Measurements from ENCODE around the gene CHID1. TPM values are rescaled to one million over a fixed set of nuclear protein-coding genes. Genes with fewer than 3 reads are reported as not detected.

Gene CHID1
- total RNA-seq, 2 experiments from 2014 or later, result 60.4 to 75.3 TPM

DNA sequence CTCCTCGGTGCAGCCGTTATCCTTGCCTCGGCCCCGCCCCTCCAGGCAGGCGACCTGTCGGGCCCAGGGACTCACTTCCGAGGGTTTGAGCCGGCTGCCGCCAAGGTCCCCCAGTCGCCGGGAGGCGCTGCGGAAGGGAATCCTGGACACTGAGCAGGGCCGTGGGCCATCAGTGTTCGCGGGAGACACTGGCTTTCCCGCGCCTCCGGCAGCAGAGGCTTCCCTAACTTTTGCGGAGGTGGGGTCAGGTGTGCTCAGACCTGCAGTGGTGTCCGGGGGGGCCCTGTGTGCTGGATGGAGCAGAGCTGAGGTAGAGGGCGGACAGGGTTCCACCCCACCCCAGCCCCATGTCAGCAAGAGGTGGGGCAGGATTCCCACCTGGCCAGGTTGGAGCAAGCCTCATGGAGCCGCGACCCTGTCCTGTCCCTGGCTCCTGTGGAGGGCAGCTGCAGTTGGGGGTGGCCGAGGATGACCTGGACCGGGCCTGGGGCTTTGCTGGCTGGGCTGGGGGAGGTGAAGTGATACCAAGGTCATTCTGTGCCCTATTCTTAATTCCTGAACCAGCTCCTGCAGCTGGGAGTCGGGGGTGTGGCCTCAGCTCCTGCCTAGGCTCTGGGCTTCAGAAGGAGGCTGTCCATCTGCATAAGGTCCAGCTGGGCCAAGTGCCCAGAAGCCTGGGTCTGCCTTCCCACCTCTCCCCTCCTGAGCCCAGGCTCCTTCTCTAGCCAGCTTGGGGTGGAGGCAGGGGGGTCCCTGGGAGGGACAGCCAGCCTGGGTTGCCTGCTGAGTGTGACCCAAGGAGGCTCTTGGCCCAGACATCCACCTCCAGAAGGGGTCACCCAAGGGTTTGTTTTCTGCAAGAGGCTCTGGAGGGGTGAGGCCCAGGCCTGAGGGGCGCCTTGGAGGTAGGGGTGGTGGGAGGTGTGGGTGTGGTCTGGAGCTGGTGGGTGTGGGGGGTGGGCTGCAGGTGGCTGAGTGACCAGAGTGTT, 59.5 kb downstream of the CHID1 start:
- ATAC-seq (no peak), DNase-seq (no peak)
- Mint-ChIP-seq H3K9me3 (ENCODE audit: low read depth) (no peaks in the 10 kb centered on the region), H3K27ac (no peak overlapping the region), H3K4me3 (no peak overlapping the region), H3K4me1 (peaks cover 8% of the 10 kb centered on the region), H3K27me3 (no peaks in the 10 kb centered on the region), H3K36me3 (ENCODE audit: low read depth) (no peaks in the 10 kb centered on the region)
- intact Hi-C loops (cut with DNase I, micrococcal nuclease), result no loop called here
- CTCF ChIA-PET, result no interaction called here
- POLR2A ChIA-PET, result no interaction called here

DNA sequence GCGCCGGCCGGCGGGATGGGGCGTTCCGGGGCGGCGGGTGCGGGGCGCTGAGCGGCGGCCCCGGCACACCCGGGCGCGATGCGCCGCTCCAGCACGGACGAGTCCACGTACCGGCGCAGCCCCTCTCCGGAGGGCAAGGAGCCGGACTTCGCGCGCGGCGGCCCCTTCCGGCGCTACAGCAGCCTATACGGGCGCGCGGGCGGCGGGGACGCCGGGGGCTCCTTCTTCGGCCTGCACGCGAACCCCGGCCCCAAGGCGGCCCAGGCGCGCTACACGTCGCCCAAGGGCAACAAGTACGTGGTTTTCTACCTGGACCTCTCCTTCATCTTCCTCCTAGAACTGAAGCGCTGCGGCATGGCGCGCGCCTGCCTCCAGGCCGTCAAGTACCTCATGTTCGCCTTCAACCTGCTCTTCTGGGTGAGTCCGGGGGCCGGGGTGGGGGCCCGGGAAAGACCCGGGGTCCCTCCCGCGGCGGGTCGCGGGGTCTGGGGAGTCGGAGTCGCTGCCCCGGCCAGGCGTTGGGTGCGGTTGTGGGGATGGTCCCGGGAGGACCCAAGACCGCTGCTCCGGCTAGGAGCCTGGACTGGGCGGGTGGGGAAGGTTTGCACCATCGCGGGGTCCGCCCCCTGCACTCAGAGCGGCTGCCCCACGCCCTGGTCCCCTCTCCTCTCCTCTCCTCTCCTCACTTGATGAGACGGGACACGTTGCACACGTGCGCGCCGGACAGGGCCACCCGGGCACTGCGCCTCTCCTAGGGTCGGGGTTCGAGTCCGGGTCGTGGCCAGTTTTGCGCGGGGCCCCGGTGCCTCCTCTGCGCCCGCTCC, 60.4 kb downstream of the CHID1 start:
- intact Hi-C loops (cut with DNase I, micrococcal nuclease), result loop anchor here (5.0 to 10.0 kb wide), 5 partner anchors 62 to 915 kb away; partner anchors contain the start of genes BRSK2 (in 1 of the 2), CHID1 (in 1 of the 2) and CTSD (in 1 of the 2)
- POLR2A ChIA-PET, result no interaction called here
- Mint-ChIP-seq H3K27ac (no peak overlapping the region), H3K27me3 (no peaks in the 10 kb centered on the region), H3K36me3 (ENCODE audit: low read depth) (no peaks in the 10 kb centered on the region), H3K4me3 (peak overlapping the region; percentile 30), H3K4me1 (peaks cover 8% of the 10 kb centered on the region), H3K9me3 (ENCODE audit: low read depth) (no peaks in the 10 kb centered on the region)
- ATAC-seq (peak; percentile 23), DNase-seq (no peak)
- CTCF ChIA-PET, result no interaction called here

DNA sequence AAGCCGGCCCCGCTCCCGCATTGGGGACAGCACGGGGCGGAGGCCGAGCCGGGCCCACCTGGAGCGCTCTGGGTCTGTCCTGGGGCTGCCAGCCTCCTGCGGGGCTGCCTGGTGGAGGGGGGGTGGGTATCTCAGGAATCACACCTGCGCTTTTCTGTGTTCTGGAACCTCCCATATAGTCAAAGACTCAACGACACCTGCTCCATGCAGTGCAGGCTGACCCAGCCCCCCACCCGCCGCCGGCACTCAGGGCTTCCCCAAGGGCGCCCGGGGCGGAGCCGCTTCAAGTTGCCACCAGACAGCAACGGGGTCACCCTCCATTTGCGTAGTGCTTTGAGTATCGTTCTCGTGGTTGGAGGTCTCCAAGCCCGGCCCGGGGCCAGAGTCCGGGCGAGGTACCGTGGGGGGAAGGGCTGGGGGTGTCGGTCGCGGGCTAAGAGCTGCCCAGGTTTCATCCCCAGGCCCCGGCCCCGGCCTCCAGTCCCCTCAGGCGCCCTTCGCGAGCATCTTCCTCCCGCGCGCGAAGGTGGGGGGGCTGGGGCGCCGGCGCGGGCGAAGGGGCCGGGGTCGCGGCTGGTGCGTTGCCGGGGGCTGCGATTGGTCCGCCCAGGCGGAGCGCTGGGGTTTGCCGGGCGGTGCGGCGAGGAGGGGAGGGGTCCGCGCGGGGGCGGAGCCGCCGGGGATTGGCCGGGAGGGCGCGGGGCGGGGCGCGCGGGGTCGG, 61.3 kb downstream of the CHID1 start:
- ChIA-PET POLR2A (no interaction called here), CTCF (interaction anchor here (0.7 to 2.0 kb wide), 6 partner anchors 12 to 205 kb away, joined by 3 to 8 read pairs (median 3); partner anchors contain the start of genes CD151 and PNPLA2)
- DNase-seq, result peak; percentile 64
- ATAC-seq, result peak; percentile 30
- Mint-ChIP-seq H3K27ac (no peak overlapping the region), H3K27me3 (no peaks in the 10 kb centered on the region), H3K4me3 (peak overlapping the region; percentile 62), H3K36me3 (ENCODE audit: low read depth) (no peaks in the 10 kb centered on the region), H3K9me3 (ENCODE audit: low read depth) (no peaks in the 10 kb centered on the region), H3K4me1 (peaks cover 8% of the 10 kb centered on the region)
- intact Hi-C loops (cut with DNase I, micrococcal nuclease), result loop anchor here (5.0 to 10.0 kb wide), 5 partner anchors 63 to 916 kb away; partner anchors contain the start of genes BRSK2 (in 1 of the 2), CHID1 (in 1 of the 2) and CTSD (in 1 of the 2)

DNA sequence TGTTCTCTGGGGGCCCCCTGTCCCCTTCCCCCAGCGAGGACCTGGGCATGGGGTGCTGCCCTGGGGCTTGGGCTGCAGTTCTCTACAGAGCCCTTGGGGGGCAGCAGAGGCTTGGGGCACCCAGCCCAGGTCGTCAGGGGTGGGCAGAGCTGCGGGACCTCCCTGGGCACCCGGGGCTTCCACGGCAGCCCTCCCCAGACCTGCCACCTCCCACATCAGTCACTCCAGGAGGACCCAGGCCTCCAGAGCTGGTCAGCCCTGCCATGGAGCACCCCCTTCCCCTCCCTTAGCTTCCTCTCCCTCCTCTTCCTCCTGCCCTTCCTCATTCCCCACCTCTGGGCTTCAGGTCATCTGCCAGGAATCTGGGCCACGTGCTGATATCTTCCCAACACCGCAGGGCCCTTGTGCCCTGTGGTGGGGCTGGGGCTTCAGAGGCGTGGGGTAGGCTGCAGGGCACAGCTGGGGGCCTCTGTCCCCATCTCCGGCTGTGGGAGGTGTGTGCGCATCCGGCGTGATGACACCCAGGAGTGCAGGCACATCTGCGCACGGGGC, 62.2 kb downstream of the CHID1 start:
- POLR2A ChIA-PET, result no interaction called here
- Mint-ChIP-seq H3K36me3 (ENCODE audit: low read depth) (no peaks in the 10 kb centered on the region), H3K27ac (no peak overlapping the region), H3K4me3 (peak overlapping the region; percentile 62), H3K4me1 (peaks cover 13% of the 10 kb centered on the region), H3K27me3 (peaks cover 2% of the 10 kb centered on the region), H3K9me3 (ENCODE audit: low read depth) (no peaks in the 10 kb centered on the region)
- DNase-seq, result peak; percentile 81
- ATAC-seq, result peak; percentile 68
- intact Hi-C loops (cut with DNase I, micrococcal nuclease), result loop anchor here (1.0 to 10.0 kb wide), 7 partner anchors 62 to 916 kb away; partner anchors contain the start of genes CHID1 (in 2 of the 2), BRSK2 (in 1 of the 2) and CTSD (in 1 of the 2)
- CTCF ChIA-PET, result interaction anchor here (0.7 to 2.0 kb wide), 8 partner anchors 8 to 206 kb away, joined by 3 to 8 read pairs (median 4); partner anchors contain the start of genes CD151 and PNPLA2

DNA sequence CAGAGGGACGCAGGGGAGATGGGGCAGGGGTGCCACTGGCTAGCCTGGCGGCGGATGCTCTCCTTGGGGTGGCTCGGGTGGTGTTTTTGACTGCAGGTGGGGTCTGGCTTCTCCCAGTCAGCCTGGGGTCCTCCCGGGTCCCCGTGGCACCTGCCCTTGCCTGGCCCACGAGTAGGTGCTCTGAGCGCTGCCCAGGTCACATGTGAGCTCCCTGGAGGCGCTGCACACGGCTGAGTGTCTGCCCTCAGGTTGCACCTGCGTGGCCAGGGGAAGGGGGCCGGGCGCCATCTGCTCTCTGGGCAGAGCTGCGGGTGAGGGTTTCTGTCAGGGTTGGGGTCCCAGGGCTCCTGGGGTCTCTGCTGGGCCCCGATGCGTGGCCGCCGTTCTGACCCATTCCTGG, 62.7 kb downstream of the CHID1 start:
- H3K27me3 Mint-ChIP-seq, result peaks cover 4% of the 10 kb centered on the region
- POLR2A ChIA-PET, result no interaction called here
- H3K27ac Mint-ChIP-seq, result no peak overlapping the region
- DNase-seq (no peak), ATAC-seq (no peak)
- no peaks in the 10 kb centered on the region for H3K9me3 Mint-ChIP-seq (ENCODE audit: low read depth)
- CTCF ChIA-PET, result interaction anchor here (0.6 to 2.0 kb wide), 8 partner anchors 8 to 218 kb away, joined by 3 to 8 read pairs (median 4); partner anchors contain the start of genes CD151 and PNPLA2
- H3K4me3 Mint-ChIP-seq, result no peak overlapping the region
- intact Hi-C loops (cut with DNase I, micrococcal nuclease), result loop anchor here (1.0 to 10.0 kb wide), 7 partner anchors 62 to 917 kb away; partner anchors contain the start of genes CHID1 (in 2 of the 2), BRSK2 (in 1 of the 2) and CTSD (in 1 of the 2)
- H3K36me3 Mint-ChIP-seq (ENCODE audit: low read depth), result no peaks in the 10 kb centered on the region
- H3K4me1 Mint-ChIP-seq, result peaks cover 15% of the 10 kb centered on the region

DNA sequence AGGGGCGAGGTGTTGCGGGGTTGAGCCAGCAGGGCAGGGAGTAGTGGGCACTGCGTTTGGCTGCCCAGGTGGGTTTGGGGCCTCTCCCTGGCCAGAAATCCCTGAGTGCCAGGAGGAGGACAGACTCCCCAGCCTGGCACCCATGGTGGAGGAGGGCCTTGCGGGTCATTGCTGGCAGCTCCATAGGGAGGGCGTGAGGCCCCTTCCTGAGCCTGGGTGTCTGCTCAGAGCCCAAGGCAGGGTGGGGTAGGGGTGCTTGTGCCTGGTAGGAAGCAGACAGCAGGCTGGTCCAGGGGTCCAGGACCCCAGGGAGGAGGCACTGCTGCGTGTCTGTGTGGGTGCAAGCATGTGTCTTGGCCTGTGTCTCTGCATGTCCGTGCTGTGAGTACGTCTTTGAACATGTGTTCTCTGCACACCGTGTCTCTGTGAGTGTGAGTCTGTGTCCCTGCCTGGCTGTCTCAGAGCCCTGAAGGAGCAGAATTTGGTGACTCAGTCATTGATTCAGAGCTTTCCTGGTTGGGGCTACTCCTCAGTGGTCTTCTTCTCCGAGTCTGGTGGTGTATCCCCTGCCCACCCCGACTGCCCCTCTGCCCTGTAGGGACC, 64.0 kb downstream of the CHID1 start:
- no peak for ATAC-seq
- no peaks in the 10 kb centered on the region for H3K9me3 Mint-ChIP-seq (ENCODE audit: low read depth)
- peaks cover 4% of the 10 kb centered on the region for H3K27me3 Mint-ChIP-seq
- CTCF ChIA-PET, result interaction anchor here (0.6 kb wide), 1 partner anchor 102 kb away, joined by 3 read pairs; no protein-coding TSS in a partner anchor
- no peak for DNase-seq
- no peak overlapping the region for H3K4me3 Mint-ChIP-seq
- H3K36me3 Mint-ChIP-seq (ENCODE audit: low read depth), result no peaks in the 10 kb centered on the region
- POLR2A ChIA-PET, result no interaction called here
- no peak overlapping the region for H3K27ac Mint-ChIP-seq
- peaks cover 15% of the 10 kb centered on the region for H3K4me1 Mint-ChIP-seq
- intact Hi-C loops (cut with DNase I, micrococcal nuclease), result loop anchor here (5.0 to 10.0 kb wide), 5 partner anchors 66 to 918 kb away; partner anchors contain the start of genes BRSK2 (in 1 of the 2), CHID1 (in 1 of the 2) and CTSD (in 1 of the 2)

DNA sequence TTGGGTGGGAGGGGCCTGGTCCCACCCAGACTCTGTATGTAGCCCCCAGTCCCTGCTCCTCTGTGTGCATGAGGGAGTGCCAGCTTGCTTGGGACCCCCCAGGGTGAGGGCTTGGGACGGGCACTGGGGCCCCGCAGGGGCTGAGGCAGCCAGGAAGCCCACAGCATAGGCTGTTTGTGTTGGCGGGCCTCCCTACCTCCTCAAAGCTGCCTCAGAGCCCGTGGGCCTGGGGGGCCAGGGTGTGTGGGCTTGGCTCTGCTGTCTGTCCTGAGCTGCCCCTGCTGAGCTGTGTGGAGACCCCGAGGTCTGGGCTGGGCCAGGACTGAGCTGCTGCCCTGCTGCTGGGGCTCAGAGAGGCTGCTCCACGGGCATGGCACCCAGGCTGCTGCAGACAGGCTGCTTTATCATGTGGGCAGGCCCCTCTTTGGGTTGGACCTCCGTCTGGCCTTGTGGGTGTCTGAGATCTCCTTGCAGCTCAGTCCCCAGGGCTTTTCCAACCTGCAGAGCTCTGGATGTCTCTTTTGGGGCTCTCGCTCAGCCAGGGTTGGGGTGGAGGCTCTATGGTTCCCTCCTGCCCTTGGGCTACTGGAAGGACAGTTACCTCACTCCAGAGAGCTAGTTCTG, 64.6 kb downstream of the CHID1 start:
- ChIA-PET POLR2A (no interaction called here), CTCF (interaction anchor here (0.7 kb wide), 1 partner anchor 79 kb away, joined by 3 read pairs; no protein-coding TSS in a partner anchor)
- intact Hi-C loops (cut with DNase I, micrococcal nuclease), result loop anchor here (5.0 to 10.0 kb wide), 5 partner anchors 66 to 919 kb away; partner anchors contain the start of genes BRSK2 (in 1 of the 2), CHID1 (in 1 of the 2) and CTSD (in 1 of the 2)
- no peak for DNase-seq
- Mint-ChIP-seq H3K9me3 (ENCODE audit: low read depth) (no peaks in the 10 kb centered on the region), H3K4me3 (no peak overlapping the region), H3K4me1 (peaks cover 20% of the 10 kb centered on the region), H3K27ac (no peak overlapping the region), H3K27me3 (peaks cover 4% of the 10 kb centered on the region), H3K36me3 (ENCODE audit: low read depth) (no peaks in the 10 kb centered on the region)
- ATAC-seq, result no peak

DNA sequence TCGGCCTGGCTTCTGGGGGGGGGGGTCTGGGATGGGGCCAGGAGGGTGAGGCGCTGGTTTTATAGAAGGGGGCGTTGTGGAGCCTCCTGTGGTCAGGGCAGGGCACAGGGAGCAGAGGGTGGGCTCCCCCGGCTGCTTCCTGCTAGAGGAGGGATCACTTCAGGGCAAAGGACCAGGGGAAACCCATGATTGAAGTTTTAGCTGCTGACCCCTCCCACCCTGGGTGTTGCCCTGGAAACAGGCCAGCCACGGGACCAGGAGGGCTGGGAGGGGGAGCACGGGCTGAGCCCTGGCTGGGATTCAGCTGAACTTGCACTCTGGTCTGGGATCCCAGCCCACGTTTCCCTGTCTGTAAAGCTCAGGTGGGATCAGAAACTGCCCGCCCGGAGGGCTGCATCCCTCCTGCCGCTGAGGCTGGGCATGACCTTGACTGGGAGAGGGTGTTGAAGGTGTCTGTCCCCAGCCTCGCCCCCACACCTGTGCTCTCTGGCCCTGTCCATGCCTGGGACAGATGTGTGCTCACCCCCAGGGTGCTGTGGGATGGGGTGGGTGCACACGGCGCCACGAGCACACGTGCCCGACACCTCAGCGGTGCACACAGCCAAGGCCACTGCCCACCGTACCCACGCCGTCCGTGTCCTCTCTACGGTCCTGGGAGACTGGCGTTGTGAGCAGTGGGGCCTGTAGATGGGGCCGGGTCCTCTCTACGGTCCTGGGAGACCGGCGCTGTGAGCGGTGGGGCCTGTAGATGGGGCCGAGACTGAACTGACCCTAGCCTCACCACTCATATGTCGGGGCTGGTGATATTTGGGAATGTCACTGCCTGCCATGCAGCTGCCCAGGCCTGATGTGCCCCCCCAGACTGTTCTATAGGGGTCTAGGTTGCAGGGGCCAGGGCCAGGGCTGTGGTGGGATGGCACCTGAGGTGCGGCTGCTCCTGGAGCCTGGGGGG, 65.6 kb downstream of the CHID1 start:
- peaks cover 6% of the 10 kb centered on the region for H3K36me3 Mint-ChIP-seq (ENCODE audit: low read depth)
- ChIA-PET CTCF (interaction anchor here (0.7 kb wide), 1 partner anchor 80 kb away, joined by 3 read pairs; no protein-coding TSS in a partner anchor), POLR2A (no interaction called here)
- H3K27me3 Mint-ChIP-seq, result peaks cover 4% of the 10 kb centered on the region
- no peak for ATAC-seq
- DNase-seq, result peak; percentile 49
- no peak overlapping the region for H3K4me3 Mint-ChIP-seq
- intact Hi-C loops (cut with DNase I, micrococcal nuclease), result loop anchor here (5.0 to 10.0 kb wide), 5 partner anchors 67 to 920 kb away; partner anchors contain the start of genes BRSK2 (in 1 of the 2), CHID1 (in 1 of the 2) and CTSD (in 1 of the 2)
- no peak overlapping the region for H3K27ac Mint-ChIP-seq
- peaks cover 30% of the 10 kb centered on the region for H3K4me1 Mint-ChIP-seq
- H3K9me3 Mint-ChIP-seq (ENCODE audit: low read depth), result no peaks in the 10 kb centered on the region

Data from activated CD4-positive, alpha-beta T cell treated with anti-CD3 and anti-CD28 coated beads for 36 hours (primary cell).